Activated T-helper 17 cell treated with anti-CD3 and anti-CD28 coated beads, Interleukin-2, amount 50 U/mL, for 72 hours (primary cell): ENCODE data around the gene EHMT1. TPM values are rescaled to one million over a fixed set of nuclear protein-coding genes. Genes with fewer than 3 reads are reported as not detected.
A peak's percentile ranks its signal among the peaks of the same experiment; 100 is the strongest.

ENCODE experiments used
- ATAC-seq: fragments of 150-1000 bp; cut with Tn5 transposase; replicated peaks from 2 replicates; pipeline ENCODE4 v1.10.0; 2021; ENCODE audit warnings: mild to moderate bottlenecking, moderate library complexity
- H3K27ac Mint-ChIP-seq: one replicate; pipeline ENCODE4 v1.8.0; 2022; ENCODE audit warnings: mixed read lengths
- H3K27me3 Mint-ChIP-seq: one replicate; pipeline ENCODE4 v1.8.0; 2022; ENCODE audit warnings: mixed read lengths
- H3K36me3 Mint-ChIP-seq: one replicate; pipeline ENCODE4 v1.8.0; 2022; ENCODE audit warnings: low read depth, mild to moderate bottlenecking, mixed read lengths
- H3K4me1 Mint-ChIP-seq: one replicate; pipeline ENCODE4 v1.8.0; 2022; ENCODE audit warnings: mixed read lengths
- H3K4me3 Mint-ChIP-seq: one replicate; pipeline ENCODE4 v1.8.0; 2022; ENCODE audit warnings: mild to moderate bottlenecking, mixed read lengths
- H3K9me3 Mint-ChIP-seq: one replicate; pipeline ENCODE4 v1.8.0; 2022; ENCODE audit warnings: mixed read lengths
- total RNA-seq, 2 donors: library from RNA; stranded (reverse); gene quantifications; one replicate each; pipeline ENCODE4 v1.2.3, GENCODE V29; 2022

Gene EHMT1
- total RNA-seq, 2 donors from 2014 or later = 77.2 to 77.8 TPM

GRCh38 chr9:137674307-137674975 lies 55.6 kb downstream of the EHMT1 start:
- peaks cover 21% of the 10 kb centered on the region for H3K4me1 Mint-ChIP-seq
- H3K27me3 Mint-ChIP-seq = no peaks in the 10 kb centered on the region
- H3K9me3 Mint-ChIP-seq = no peaks in the 10 kb centered on the region
- no peak overlapping the region for H3K4me3 Mint-ChIP-seq
- ATAC-seq = no peak
- peaks cover 29% of the 10 kb centered on the region for H3K36me3 Mint-ChIP-seq
- peak overlapping the region; percentile 18 for H3K27ac Mint-ChIP-seq

- no peaks in the 10 kb centered on the region for H3K9me3 Mint-ChIP-seq
- peaks cover 29% of the 10 kb centered on the region for H3K36me3 Mint-ChIP-seq
- H3K4me3 Mint-ChIP-seq = no peak overlapping the region
- peak overlapping the region; percentile 18 for H3K27ac Mint-ChIP-seq
- H3K27me3 Mint-ChIP-seq = no peaks in the 10 kb centered on the region
- ATAC-seq = no peak
- peaks cover 21% of the 10 kb centered on the region for H3K4me1 Mint-ChIP-seq
These were observed 56.1 kb downstream of the EHMT1 start for GRCh38 chr9:137674976-137675320.

GRCh38 chr9:137676998-137677397 lies 58.2 kb downstream of the EHMT1 start:
- peaks cover 26% of the 10 kb centered on the region for H3K36me3 Mint-ChIP-seq
- H3K27me3 Mint-ChIP-seq = no peaks in the 10 kb centered on the region
- H3K4me1 Mint-ChIP-seq = peaks cover 15% of the 10 kb centered on the region
- H3K9me3 Mint-ChIP-seq = no peaks in the 10 kb centered on the region
- no peak for ATAC-seq
- H3K27ac Mint-ChIP-seq = no peak overlapping the region
- H3K4me3 Mint-ChIP-seq = no peak overlapping the region

GRCh38 chr9:137678202-137678601 lies 59.4 kb downstream of the EHMT1 start:
- peaks cover 10% of the 10 kb centered on the region for H3K4me1 Mint-ChIP-seq
- no peaks in the 10 kb centered on the region for H3K9me3 Mint-ChIP-seq
- H3K27ac Mint-ChIP-seq = no peak overlapping the region
- H3K36me3 Mint-ChIP-seq = peaks cover 26% of the 10 kb centered on the region
- no peak overlapping the region for H3K4me3 Mint-ChIP-seq
- no peak for ATAC-seq
- no peaks in the 10 kb centered on the region for H3K27me3 Mint-ChIP-seq

- Mint-ChIP-seq H3K27ac (no peak overlapping the region), H3K9me3 (no peaks in the 10 kb centered on the region), H3K4me1 (peaks cover 8% of the 10 kb centered on the region), H3K36me3 (peaks cover 26% of the 10 kb centered on the region), H3K4me3 (no peak overlapping the region), H3K27me3 (no peaks in the 10 kb centered on the region)
- ATAC-seq = no peak
These were observed 60.4 kb downstream of the EHMT1 start for GRCh38 chr9:137679249-137679648.

GRCh38 chr9:137679695-137680305 lies 61.0 kb downstream of the EHMT1 start:
- H3K36me3 Mint-ChIP-seq = peaks cover 29% of the 10 kb centered on the region
- peaks cover 8% of the 10 kb centered on the region for H3K4me1 Mint-ChIP-seq
- no peaks in the 10 kb centered on the region for H3K9me3 Mint-ChIP-seq
- H3K27me3 Mint-ChIP-seq = no peaks in the 10 kb centered on the region
- H3K27ac Mint-ChIP-seq = no peak overlapping the region
- H3K4me3 Mint-ChIP-seq = no peak overlapping the region
- ATAC-seq = no peak

GRCh38 chr9:137680444-137681358 lies 61.9 kb downstream of the EHMT1 start:
- H3K4me1 Mint-ChIP-seq = peaks cover 8% of the 10 kb centered on the region
- no peaks in the 10 kb centered on the region for H3K9me3 Mint-ChIP-seq
- H3K27me3 Mint-ChIP-seq = no peaks in the 10 kb centered on the region
- H3K4me3 Mint-ChIP-seq = no peak overlapping the region
- no peak for ATAC-seq
- H3K27ac Mint-ChIP-seq = no peak overlapping the region
- H3K36me3 Mint-ChIP-seq = peaks cover 36% of the 10 kb centered on the region

- no peaks in the 10 kb centered on the region for H3K27me3 Mint-ChIP-seq
- peaks cover 15% of the 10 kb centered on the region for H3K4me1 Mint-ChIP-seq
- H3K36me3 Mint-ChIP-seq = peaks cover 35% of the 10 kb centered on the region
- no peak overlapping the region for H3K27ac Mint-ChIP-seq
- ATAC-seq = no peak
- no peaks in the 10 kb centered on the region for H3K9me3 Mint-ChIP-seq
- no peak overlapping the region for H3K4me3 Mint-ChIP-seq
These were observed 63.8 kb downstream of the EHMT1 start for GRCh38 chr9:137682428-137683105.

GRCh38 chr9:137683262-137683864 lies 64.6 kb downstream of the EHMT1 start:
- peaks cover 12% of the 10 kb centered on the region for H3K4me1 Mint-ChIP-seq
- ATAC-seq = no peak
- no peaks in the 10 kb centered on the region for H3K27me3 Mint-ChIP-seq
- H3K36me3 Mint-ChIP-seq = peaks cover 31% of the 10 kb centered on the region
- H3K9me3 Mint-ChIP-seq = no peaks in the 10 kb centered on the region
- H3K27ac Mint-ChIP-seq = no peak overlapping the region
- no peak overlapping the region for H3K4me3 Mint-ChIP-seq

- Mint-ChIP-seq H3K4me1 (peaks cover 17% of the 10 kb centered on the region), H3K36me3 (peaks cover 16% of the 10 kb centered on the region), H3K4me3 (no peak overlapping the region), H3K9me3 (no peaks in the 10 kb centered on the region), H3K27me3 (no peaks in the 10 kb centered on the region), H3K27ac (no peak overlapping the region)
- no peak for ATAC-seq
These were observed 66.4 kb downstream of the EHMT1 start for GRCh38 chr9:137685035-137685740.

GRCh38 chr9:137685741-137686420 lies 67.1 kb downstream of the EHMT1 start:
- Mint-ChIP-seq H3K36me3 (peaks cover 16% of the 10 kb centered on the region), H3K9me3 (no peaks in the 10 kb centered on the region), H3K4me3 (no peak overlapping the region), H3K27me3 (no peaks in the 10 kb centered on the region), H3K4me1 (peaks cover 21% of the 10 kb centered on the region), H3K27ac (no peak overlapping the region)
- ATAC-seq = no peak

GRCh38 chr9:137688261-137688660 lies 69.5 kb downstream of the EHMT1 start:
- Mint-ChIP-seq H3K9me3 (no peaks in the 10 kb centered on the region), H3K4me3 (no peak overlapping the region), H3K4me1 (peaks cover 36% of the 10 kb centered on the region), H3K36me3 (peaks cover 22% of the 10 kb centered on the region), H3K27ac (no peak overlapping the region), H3K27me3 (no peaks in the 10 kb centered on the region)
- ATAC-seq = no peak

- peaks cover 22% of the 10 kb centered on the region for H3K36me3 Mint-ChIP-seq
- no peaks in the 10 kb centered on the region for H3K27me3 Mint-ChIP-seq
- peaks cover 36% of the 10 kb centered on the region for H3K4me1 Mint-ChIP-seq
- no peak overlapping the region for H3K4me3 Mint-ChIP-seq
- H3K9me3 Mint-ChIP-seq = no peaks in the 10 kb centered on the region
- peak overlapping the region; percentile 20 for H3K27ac Mint-ChIP-seq
- ATAC-seq = no peak
These were observed 69.9 kb downstream of the EHMT1 start for GRCh38 chr9:137688725-137689124.
